Testis (tissue), 3 donors: ENCODE results near the gene COL23A1. TPM values are rescaled to one million over a fixed set of nuclear protein-coding genes. Genes with fewer than 3 reads are reported as not detected.

Source experiments
- DNase-seq: peaks from one replicate; pipeline ENCODE4 v3.0.0-alpha.2; 2019
- H3K27ac ChIP-seq, 2 donors: fragments of 200-600 bp; sonication (generic); one replicate each; pipeline ENCODE4 v1.5.1; 2019
- H3K27me3 ChIP-seq: fragments of 200-600 bp; sonication (generic); one replicate; pipeline ENCODE4 v1.5.1; 2019
- H3K36me3 ChIP-seq: fragments of 200-600 bp; sonication (generic); one replicate; pipeline ENCODE4 v1.5.1; 2017; ENCODE audit warnings: low read depth; ENCODE audit errors: missing control alignments
- H3K4me1 ChIP-seq: fragments of 200-600 bp; sonication (generic); one replicate; pipeline ENCODE4 v1.5.1; 2019
- H3K4me3 ChIP-seq, 2 donors: fragments of 200-600 bp; sonication (generic); one replicate each; pipeline ENCODE4 v1.5.1; 2017 to 2019
- H3K9me3 ChIP-seq: fragments of 200-600 bp; sonication (generic); one replicate; pipeline ENCODE4 v1.5.1; 2017
- POLR2A ChIP-seq: fragments of 450-650 bp; IDR thresholded peaks from one replicate; pipeline ENCODE4 v1.6.1; 2017; ENCODE audit warnings: antibody characterized with exemption, mild to moderate bottlenecking, moderate library complexity
- WGBS, 2 donors: methylation state at CpG; one replicate each; pipeline ENCODE4 v1.1.5; 2018; 5-methylcytosine and 5-hydroxymethylcytosine counted together
- intact Hi-C: fragments of 100-400 bp; cut with DNase I; formaldehyde crosslinking; loops from one replicate; pipeline ENCODE4 v1.15.1; 2023; ENCODE audit warnings: low total_unique reads
- polyA plus RNA-seq: library from polyadenylated mRNA; stranded (reverse); fragments of 350-450 nt; fragmentation: Illumina TruSeq; extraction: RNeasy Lipid Tissue Mini Kit (QIAGEN cat#74804); gene quantifications from one replicate; pipeline ENCODE4 v1.2.3, GENCODE V29; 2014; ENCODE audit warnings: low read depth, low replicate concordance; ENCODE audit not compliant: insufficient read depth
- total RNA-seq, 2 donors: library from RNA; depleted of rRNA; stranded (reverse); fragments of >200 nt; gene quantifications; one replicate each; pipeline ENCODE4 v1.2.3, GENCODE V29; 2016
- TF ChIP-seq, protein P1 (sequence below), 3 experiments: fragments of 450-650 bp in 2 of 3; fragments of 200-600 bp in 1 of 3; sonication (generic) in 1 of 3; IDR thresholded peaks; one replicate each; pipeline ENCODE4 v1.5.1; 2016 to 2019; ENCODE audit warnings: antibody characterized with exemption in 3 of 3, mild to moderate bottlenecking in 2 of 3, moderate library complexity in 1 of 3

Gene COL23A1
- total and polyA plus RNA-seq, 3 donors from 2014 or later: 4.3 to 5.5 (median 5.0) TPM

DNA sequence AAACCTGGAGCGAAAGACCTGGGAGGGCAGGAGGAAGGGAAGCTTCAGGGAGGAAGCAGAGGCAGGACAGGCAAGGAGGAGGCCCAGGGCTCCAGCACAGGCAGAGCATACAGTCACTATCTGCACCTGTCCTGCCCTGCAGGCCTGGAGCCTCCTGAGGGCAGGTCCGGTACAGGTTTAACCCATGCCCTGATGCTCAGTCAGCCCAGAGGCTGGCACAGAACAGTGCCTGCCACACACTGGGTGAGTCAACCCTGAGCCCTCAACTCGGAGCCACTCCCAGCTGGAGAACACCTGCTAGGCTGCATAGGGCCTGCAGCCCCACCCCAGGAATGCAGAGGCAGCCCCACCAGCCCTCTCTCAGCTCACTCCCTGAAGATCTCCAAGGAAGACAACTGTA lies 196.1 kb downstream of the COL23A1 start:
- TF ChIP-seq, protein P1, sequence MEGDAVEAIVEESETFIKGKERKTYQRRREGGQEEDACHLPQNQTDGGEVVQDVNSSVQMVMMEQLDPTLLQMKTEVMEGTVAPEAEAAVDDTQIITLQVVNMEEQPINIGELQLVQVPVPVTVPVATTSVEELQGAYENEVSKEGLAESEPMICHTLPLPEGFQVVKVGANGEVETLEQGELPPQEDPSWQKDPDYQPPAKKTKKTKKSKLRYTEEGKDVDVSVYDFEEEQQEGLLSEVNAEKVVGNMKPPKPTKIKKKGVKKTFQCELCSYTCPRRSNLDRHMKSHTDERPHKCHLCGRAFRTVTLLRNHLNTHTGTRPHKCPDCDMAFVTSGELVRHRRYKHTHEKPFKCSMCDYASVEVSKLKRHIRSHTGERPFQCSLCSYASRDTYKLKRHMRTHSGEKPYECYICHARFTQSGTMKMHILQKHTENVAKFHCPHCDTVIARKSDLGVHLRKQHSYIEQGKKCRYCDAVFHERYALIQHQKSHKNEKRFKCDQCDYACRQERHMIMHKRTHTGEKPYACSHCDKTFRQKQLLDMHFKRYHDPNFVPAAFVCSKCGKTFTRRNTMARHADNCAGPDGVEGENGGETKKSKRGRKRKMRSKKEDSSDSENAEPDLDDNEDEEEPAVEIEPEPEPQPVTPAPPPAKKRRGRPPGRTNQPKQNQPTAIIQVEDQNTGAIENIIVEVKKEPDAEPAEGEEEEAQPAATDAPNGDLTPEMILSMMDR (IDR thresholded peaks at IDR 0.05): no peak
- no peak for TF ChIP-seq POLR2A
- WGBS, 2 donors: 87 to 94% methylated on average over 3 of the region's 3 CpGs
- Histone ChIP-seq H3K27me3 (no peaks in the 10 kb centered on the region), H3K27ac (no peak overlapping the region), H3K36me3 (no peaks in the 10 kb centered on the region), H3K4me1 (no peaks in the 10 kb centered on the region), H3K9me3 (no peaks in the 10 kb centered on the region), H3K4me3 (no peak overlapping the region)
- no peak for DNase-seq
- intact Hi-C loops: no loop called here

DNA sequence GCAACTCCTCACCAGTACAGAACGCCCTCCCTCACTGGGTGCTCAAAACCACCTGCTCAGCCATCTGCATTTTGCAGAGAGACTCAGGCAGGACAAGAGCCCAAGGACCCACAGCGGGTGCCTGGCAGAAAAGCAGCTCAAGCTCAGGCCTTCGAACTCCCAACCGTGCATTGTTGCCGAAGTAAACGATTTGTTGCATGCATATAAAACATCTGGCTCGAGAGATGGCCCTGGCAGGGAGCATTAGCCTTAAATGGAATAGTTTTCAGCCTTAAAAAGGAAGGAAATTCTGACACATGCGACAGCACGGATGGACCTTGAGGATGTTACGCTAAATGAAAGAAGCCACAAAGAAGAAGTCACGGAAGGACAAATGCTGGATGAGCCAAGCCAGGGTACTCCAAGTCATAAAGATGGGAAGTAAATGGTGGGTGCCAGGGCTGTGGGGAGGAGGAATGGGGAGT lies 197.2 kb downstream of the COL23A1 start:
- DNase-seq: no peak
- H3K9me3 ChIP-seq: no peaks in the 10 kb centered on the region

DNA sequence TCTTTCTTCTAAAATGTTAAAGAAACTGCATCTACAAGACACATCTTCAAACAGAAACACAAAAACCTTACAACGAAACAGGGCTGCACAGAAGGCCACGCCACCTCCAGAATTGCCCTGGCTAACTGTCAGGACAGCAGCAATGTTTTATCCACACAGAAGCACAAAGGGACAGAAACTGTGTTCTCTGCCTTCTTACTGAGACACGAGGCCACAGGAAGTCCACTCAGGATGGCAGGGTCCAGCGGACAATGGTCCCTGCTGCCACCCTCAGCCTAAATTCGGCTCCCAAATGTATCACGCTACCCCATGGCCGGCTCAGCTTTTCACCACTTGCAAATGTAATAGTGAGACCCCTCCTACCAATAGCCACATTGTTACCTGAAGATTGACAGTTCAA lies 197.8 kb downstream of the COL23A1 start:
- intact Hi-C loops: no loop called here
- WGBS, 2 donors: 91 to 99% methylated on average over 7 of the region's 7 CpGs
- H3K9me3 ChIP-seq: no peaks in the 10 kb centered on the region
- no peak overlapping the region for H3K4me3 ChIP-seq
- DNase-seq: no peak
- no peak overlapping the region for H3K27ac ChIP-seq
- TF ChIP-seq, protein P1 (IDR thresholded peaks at IDR 0.05): no peak
- no peak for TF ChIP-seq POLR2A
- no peaks in the 10 kb centered on the region for H3K4me1 ChIP-seq
- no peaks in the 10 kb centered on the region for H3K27me3 ChIP-seq
- no peaks in the 10 kb centered on the region for H3K36me3 ChIP-seq

More for the DNA sequence above, 197.2 kb downstream of the COL23A1 start:
- no peak overlapping the region for H3K27ac ChIP-seq
- intact Hi-C loops: no loop called here
- no peak for TF ChIP-seq POLR2A
- TF ChIP-seq, protein P1 (IDR thresholded peaks at IDR 0.05): no peak
- no peaks in the 10 kb centered on the region for H3K27me3 ChIP-seq
- H3K4me1 ChIP-seq: no peaks in the 10 kb centered on the region
- H3K4me3 ChIP-seq: no peak overlapping the region
- WGBS, 2 donors: 86 to 88% methylated on average over 11 of the region's 11 CpGs
- H3K36me3 ChIP-seq: no peaks in the 10 kb centered on the region

DNA sequence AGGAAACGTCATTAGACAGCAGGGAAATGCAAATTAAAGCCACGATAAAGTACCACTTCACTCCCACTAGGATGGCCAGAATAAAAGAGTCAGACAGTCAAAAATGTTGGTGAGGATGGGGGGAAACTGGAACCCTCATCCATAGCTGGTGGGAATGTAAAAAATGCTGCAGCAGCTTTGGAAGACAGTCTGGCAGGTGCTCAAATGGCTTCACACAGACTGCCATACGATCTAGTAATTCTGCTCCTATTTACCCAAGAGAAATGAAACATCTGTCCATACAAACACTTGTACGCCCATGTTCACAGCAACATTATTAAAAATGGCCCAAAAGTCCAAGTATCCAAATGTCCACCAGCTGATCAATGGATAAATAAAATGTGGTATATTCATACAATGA lies 198.7 kb downstream of the COL23A1 start:
- H3K27ac ChIP-seq: no peak overlapping the region
- H3K4me1 ChIP-seq: no peaks in the 10 kb centered on the region
- H3K36me3 ChIP-seq: no peaks in the 10 kb centered on the region
- DNase-seq: no peak
- H3K4me3 ChIP-seq: no peak overlapping the region
- TF ChIP-seq, protein P1 (IDR thresholded peaks at IDR 0.05): no peak
- TF ChIP-seq POLR2A: no peak
- no peaks in the 10 kb centered on the region for H3K27me3 ChIP-seq
- 75 to 87% methylated on average over 4 of the region's 4 CpGs for WGBS, 2 donors
- intact Hi-C loops: no loop called here
- H3K9me3 ChIP-seq: no peaks in the 10 kb centered on the region

DNA sequence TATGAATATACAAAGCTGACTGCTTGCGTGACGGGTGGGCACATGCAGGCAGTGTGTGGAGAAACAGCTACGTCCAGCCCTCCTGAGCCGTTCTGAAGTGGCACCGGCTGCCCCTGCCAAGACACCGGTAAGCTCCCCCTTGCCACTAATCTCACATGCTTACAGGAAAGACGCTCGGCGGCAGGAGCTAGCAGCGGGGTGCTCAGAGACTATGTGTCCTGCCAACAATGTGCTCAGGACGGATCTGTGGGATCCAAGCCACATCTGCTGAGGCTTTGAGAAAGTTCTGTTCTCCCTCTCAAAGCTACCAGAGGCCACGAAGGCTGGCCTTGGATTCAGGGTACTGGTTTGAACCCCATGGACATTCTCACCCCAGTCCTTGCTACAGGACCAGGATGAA lies 200.4 kb downstream of the COL23A1 start:
- no peak for TF ChIP-seq POLR2A
- TF ChIP-seq, protein P1 (IDR thresholded peaks at IDR 0.05): no peak
- no peaks in the 10 kb centered on the region for H3K4me1 ChIP-seq
- 59 to 60% methylated on average over 7 to 12 of the region's 12 CpGs for WGBS, 2 donors
- no peaks in the 10 kb centered on the region for H3K9me3 ChIP-seq
- no peaks in the 10 kb centered on the region for H3K36me3 ChIP-seq
- no peak overlapping the region for H3K4me3 ChIP-seq
- H3K27me3 ChIP-seq: no peaks in the 10 kb centered on the region
- peak; percentile 37 for DNase-seq
- no peak overlapping the region for H3K27ac ChIP-seq
- intact Hi-C loops: no loop called here
